Upper lobe of left lung (tissue), 6 donors: Measurements from ENCODE around the gene CPSF6. TPM values are rescaled to one million over a fixed set of nuclear protein-coding genes. Genes with fewer than 3 reads are reported as not detected.
"Not testable (repeated sequence)": the region's sequence is repeated elsewhere in the genome, so short reads cannot be mapped to it uniquely, and the experiment has no call there.

Source experiments
- ATAC-seq, 2 donors: fragments of 200-7000 bp; cut with Tn5 transposase; one replicate each; pipeline ENCODE4 v1.9.1; 2022; ENCODE audit warnings: mild to moderate bottlenecking in 2 of 2, moderate library complexity in 2 of 2; ENCODE audit not compliant: low FRiP score in 2 of 2
- DNase-seq, 2 donors: peaks; one replicate each; pipeline ENCODE4 v3.0.0-alpha.2; 2019 to 2020
- H3K27ac ChIP-seq, 4 donors: fragments of 200-600 bp; sonication (generic); one replicate each; pipeline ENCODE4 v1.5.1; 2016 to 2019
- H3K27me3 ChIP-seq, 4 donors: fragments of 200-600 bp; sonication (generic); one replicate each; pipeline ENCODE4 v1.5.1; 2017 to 2019
- H3K36me3 ChIP-seq, 4 donors: fragments of 200-600 bp; sonication (generic); one replicate each; pipeline ENCODE4 v1.5.1; 2016 to 2019
- H3K4me1 ChIP-seq, 4 donors: fragments of 200-600 bp; sonication (generic); one replicate each; pipeline ENCODE4 v1.5.1; 2018 to 2019
- H3K4me3 ChIP-seq, 4 donors: fragments of 200-600 bp; sonication (generic); one replicate each; pipeline ENCODE4 v1.5.1; 2017 to 2019; ENCODE audit warnings: mild to moderate bottlenecking in 2 of 4, moderate library complexity in 1 of 4
- H3K9me3 ChIP-seq, 4 donors: fragments of 200-600 bp; sonication (generic); one replicate each; pipeline ENCODE4 v1.5.1; 2018 to 2019
- EP300 ChIP-seq, 4 donors: sonication (generic); formaldehyde crosslinking; IDR thresholded peaks; one replicate each; pipeline ENCODE4 v1.5.1; 2017; ENCODE audit warnings: antibody characterized with exemption in 4 of 4, control low read depth in 2 of 4
- POLR2A ChIP-seq, 4 donors: fragments of 450-650 bp; IDR thresholded peaks; one replicate each; pipeline ENCODE4 v1.5.1; 2016 to 2017; ENCODE audit warnings: antibody characterized with exemption in 4 of 4, mild to moderate bottlenecking in 2 of 4
- POLR2AphosphoS5 ChIP-seq, 2 donors: sonication (generic); formaldehyde crosslinking; IDR thresholded peaks; one replicate each; pipeline ENCODE4 v1.5.1; 2017; ENCODE audit warnings: antibody characterized with exemption in 2 of 2
- WGBS, 2 donors: methylation state at CpG; one replicate each; pipeline ENCODE4 v1.1.5; 2017 to 2018; 5-methylcytosine and 5-hydroxymethylcytosine counted together
- total RNA-seq, 6 donors: library from RNA; depleted of rRNA in 4 of 6; stranded (reverse); fragments of >200 nt in 4 of 6; gene quantifications; one replicate each; pipeline versions ENCODE4 v1.1.0 to v1.2.1, GENCODE V29; 2016 to 2021
- TF ChIP-seq, protein P1 (sequence below), 6 experiments: fragments of 450-650 bp in 4 of 6; fragments of 200-600 bp in 2 of 6; sonication (generic) in 2 of 6; IDR thresholded peaks; one replicate each; pipeline ENCODE4 v1.5.1; 2016 to 2019; ENCODE audit warnings: antibody characterized with exemption in 6 of 6
- donor health status: DM: no; HTN: no; CAD: no; lungs with moderate emphysema.
- donor health status: DM: no; HTN: yes; CAD: no; lungs with severe emphysema.

CPSF6 gene
- total RNA-seq, 6 donors from 2014 or later = 22.9 to 57.1 (median 48.2) TPM

DNA sequence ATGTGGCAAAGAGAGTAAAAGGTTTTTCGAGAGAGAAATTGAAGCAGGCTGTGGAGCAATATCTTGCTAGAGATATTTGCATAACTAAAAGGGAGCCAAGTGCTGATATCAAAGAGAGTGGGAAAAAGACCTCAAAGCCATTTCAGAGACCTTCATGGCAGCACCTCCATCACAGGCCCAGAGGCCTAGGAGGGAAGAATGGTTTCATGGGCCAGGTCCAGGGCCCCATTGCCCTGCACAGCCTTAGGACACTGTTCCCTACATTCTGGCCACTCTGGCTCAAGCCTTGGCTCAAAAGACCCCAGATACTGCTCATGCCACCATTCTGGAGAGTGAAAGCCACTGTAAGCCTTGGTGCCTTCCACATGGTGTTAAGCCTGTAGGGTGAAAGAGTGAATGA, 58.8 kb downstream of the CPSF6 start:
- TF ChIP-seq POLR2A (IDR thresholded peaks at IDR 0.05) (no peak), POLR2AphosphoS5 (IDR thresholded peaks at IDR 0.05) (no peak), EP300 (IDR thresholded peaks at IDR 0.05) (no peak)
- TF ChIP-seq, protein P1, sequence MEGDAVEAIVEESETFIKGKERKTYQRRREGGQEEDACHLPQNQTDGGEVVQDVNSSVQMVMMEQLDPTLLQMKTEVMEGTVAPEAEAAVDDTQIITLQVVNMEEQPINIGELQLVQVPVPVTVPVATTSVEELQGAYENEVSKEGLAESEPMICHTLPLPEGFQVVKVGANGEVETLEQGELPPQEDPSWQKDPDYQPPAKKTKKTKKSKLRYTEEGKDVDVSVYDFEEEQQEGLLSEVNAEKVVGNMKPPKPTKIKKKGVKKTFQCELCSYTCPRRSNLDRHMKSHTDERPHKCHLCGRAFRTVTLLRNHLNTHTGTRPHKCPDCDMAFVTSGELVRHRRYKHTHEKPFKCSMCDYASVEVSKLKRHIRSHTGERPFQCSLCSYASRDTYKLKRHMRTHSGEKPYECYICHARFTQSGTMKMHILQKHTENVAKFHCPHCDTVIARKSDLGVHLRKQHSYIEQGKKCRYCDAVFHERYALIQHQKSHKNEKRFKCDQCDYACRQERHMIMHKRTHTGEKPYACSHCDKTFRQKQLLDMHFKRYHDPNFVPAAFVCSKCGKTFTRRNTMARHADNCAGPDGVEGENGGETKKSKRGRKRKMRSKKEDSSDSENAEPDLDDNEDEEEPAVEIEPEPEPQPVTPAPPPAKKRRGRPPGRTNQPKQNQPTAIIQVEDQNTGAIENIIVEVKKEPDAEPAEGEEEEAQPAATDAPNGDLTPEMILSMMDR (IDR thresholded peaks at IDR 0.05) = no peak
- 88 to 93% methylated on average over 1 of the region's 1 CpG for WGBS, 2 donors
- no peak for ATAC-seq

DNA sequence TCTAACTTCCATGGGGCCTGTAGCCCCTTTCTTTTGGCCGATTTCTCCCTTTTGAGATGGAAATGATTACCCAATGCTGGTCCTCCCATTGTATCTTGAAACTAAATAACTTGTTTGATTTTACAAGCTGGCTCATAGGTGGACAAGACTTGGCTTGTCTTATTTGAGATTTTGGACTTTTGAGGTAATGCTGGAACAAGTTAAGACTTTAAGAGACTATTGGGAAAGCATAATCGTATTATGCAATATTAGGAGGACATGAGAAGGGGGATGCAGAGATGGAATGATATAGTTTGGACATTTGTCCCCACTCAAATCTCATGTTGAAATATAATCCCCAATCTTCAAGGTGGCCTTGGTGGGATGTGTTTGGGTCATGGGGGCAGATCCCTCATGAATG, 59.6 kb downstream of the CPSF6 start:
- no peaks in the 10 kb centered on the region for H3K4me1 ChIP-seq
- DNase-seq (no peak), ATAC-seq (no peak)
- WGBS, 2 donors = 85 to 92% methylated on average over 2 of the region's 2 CpGs
- no peaks in the 10 kb centered on the region for H3K27me3 ChIP-seq
- H3K4me3 ChIP-seq = no peak overlapping the region
- TF ChIP-seq, protein P1 (IDR thresholded peaks at IDR 0.05) = no peak
- no peak for TF ChIP-seq EP300 (IDR thresholded peaks at IDR 0.05)
- TF ChIP-seq POLR2AphosphoS5 (IDR thresholded peaks at IDR 0.05) = no peak
- no peak for TF ChIP-seq POLR2A (IDR thresholded peaks at IDR 0.05)
- no peaks in the 10 kb centered on the region for H3K9me3 ChIP-seq
- H3K27ac ChIP-seq = no peak overlapping the region
- H3K36me3 ChIP-seq = no peaks in the 10 kb centered on the region

More for the DNA sequence above, 58.8 kb downstream of the CPSF6 start:
- no peaks in the 10 kb centered on the region for H3K9me3 ChIP-seq
- H3K27ac ChIP-seq = no peak overlapping the region
- H3K36me3 ChIP-seq = no peaks in the 10 kb centered on the region
- H3K27me3 ChIP-seq = no peaks in the 10 kb centered on the region
- no peaks in the 10 kb centered on the region for H3K4me1 ChIP-seq
- DNase-seq = no peak
- H3K4me3 ChIP-seq = no peak overlapping the region

DNA sequence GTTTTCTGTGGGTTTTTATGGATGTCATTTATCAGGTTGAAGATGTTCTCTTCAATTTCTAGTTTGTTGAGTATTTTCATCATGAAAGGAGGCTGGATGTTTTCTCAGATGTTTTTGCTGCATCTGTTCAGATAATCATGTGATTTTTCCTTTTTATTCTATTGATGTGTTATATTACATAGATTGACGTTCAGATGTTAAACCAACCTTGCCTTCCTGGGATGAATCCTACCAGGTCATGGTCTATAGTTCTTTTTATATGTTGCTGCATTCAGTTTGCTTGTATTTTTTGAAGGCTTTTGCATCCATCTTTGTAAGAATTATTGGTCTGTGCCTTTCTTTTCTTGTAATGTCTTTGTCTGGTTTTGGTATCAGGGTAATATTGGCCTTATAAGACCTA, 64.9 kb downstream of the CPSF6 start:
- peaks cover 0 to 8% (median 0%) of the 10 kb centered on the region in 4 donors for H3K9me3 ChIP-seq
- H3K4me1 ChIP-seq = no peaks in the 10 kb centered on the region
- H3K27ac ChIP-seq = no peak overlapping the region
- no peak for ATAC-seq
- DNase-seq = no peak
- H3K36me3 ChIP-seq = no peaks in the 10 kb centered on the region
- 95 to 100% methylated on average over 1 of the region's 1 CpG for WGBS, 2 donors
- TF ChIP-seq EP300 (IDR thresholded peaks at IDR 0.05) (no peak), POLR2A (IDR thresholded peaks at IDR 0.05) (no peak), POLR2AphosphoS5 (IDR thresholded peaks at IDR 0.05) (no peak)
- TF ChIP-seq, protein P1 (IDR thresholded peaks at IDR 0.05) = no peak
- no peak overlapping the region for H3K4me3 ChIP-seq
- no peaks in the 10 kb centered on the region for H3K27me3 ChIP-seq

DNA sequence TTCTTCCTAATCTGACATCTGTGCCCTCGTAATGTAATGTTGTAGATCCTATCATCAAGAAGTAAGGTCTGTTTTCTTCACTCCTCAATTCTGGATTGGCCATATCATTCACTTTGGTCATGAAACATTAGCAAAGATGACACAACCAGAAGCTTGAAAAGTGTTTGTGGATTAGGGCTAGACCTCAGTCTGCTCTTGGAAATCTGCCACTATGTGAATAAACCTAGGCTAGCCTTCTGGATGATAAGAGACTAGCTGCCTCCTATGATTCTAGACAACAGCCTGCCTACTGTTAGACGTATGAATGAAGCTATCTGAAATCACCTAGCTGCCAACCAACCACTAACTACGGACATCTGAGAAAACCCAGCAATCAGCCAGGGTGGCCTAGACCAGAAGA, 70.1 kb downstream of the CPSF6 start:
- H3K36me3 ChIP-seq = no peaks in the 10 kb centered on the region
- no peaks in the 10 kb centered on the region for H3K27me3 ChIP-seq

DNA sequence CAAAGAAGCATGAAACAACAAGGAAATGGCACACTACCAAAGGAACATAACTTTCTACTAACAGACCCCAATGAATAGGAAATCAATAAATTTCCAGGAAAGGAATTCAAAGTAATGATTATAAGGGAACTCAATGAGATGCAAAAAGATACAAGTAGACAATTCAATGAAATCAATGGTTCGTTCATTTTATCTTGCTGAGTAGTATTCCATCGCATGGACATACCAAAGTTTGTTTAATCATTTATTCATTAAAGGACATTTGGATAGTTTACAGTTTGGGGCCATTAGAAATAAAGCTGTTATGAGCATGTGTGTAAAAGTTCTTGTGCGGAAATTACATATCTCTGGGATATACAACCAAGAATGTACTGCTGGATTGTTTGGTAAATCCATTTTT, 73.8 kb downstream of the CPSF6 start:
- Histone ChIP-seq H3K27ac (no peak overlapping the region), H3K27me3 (no peaks in the 10 kb centered on the region), H3K4me1 (no peaks in the 10 kb centered on the region), H3K4me3 (no peak overlapping the region), H3K36me3 (no peaks in the 10 kb centered on the region), H3K9me3 (no peaks in the 10 kb centered on the region)
- ATAC-seq (no peak), DNase-seq (no peak)
- WGBS, 2 donors = 80 to 95% methylated on average over 3 of the region's 3 CpGs
- TF ChIP-seq, protein P1 (IDR thresholded peaks at IDR 0.05) = no peak
- TF ChIP-seq EP300 (IDR thresholded peaks at IDR 0.05) (no peak), POLR2A (IDR thresholded peaks at IDR 0.05) (no peak), POLR2AphosphoS5 (IDR thresholded peaks at IDR 0.05) (no peak)

More for the DNA sequence above, 70.1 kb downstream of the CPSF6 start:
- ATAC-seq (no peak), DNase-seq (no peak)
- Histone ChIP-seq H3K4me3 (no peak overlapping the region), H3K4me1 (no peaks in the 10 kb centered on the region), H3K9me3 (peaks cover 0 to 3% (median 0%) of the 10 kb centered on the region in 4 donors), H3K27ac (no peak overlapping the region)
- no peak for TF ChIP-seq EP300 (IDR thresholded peaks at IDR 0.05)
- no peak for TF ChIP-seq POLR2A (IDR thresholded peaks at IDR 0.05)
- TF ChIP-seq POLR2AphosphoS5 (IDR thresholded peaks at IDR 0.05) = no peak
- TF ChIP-seq, protein P1 (IDR thresholded peaks at IDR 0.05) = no peak
- WGBS, 2 donors = 85 to 87% methylated on average over 2 to 3 of the region's 3 CpGs

DNA sequence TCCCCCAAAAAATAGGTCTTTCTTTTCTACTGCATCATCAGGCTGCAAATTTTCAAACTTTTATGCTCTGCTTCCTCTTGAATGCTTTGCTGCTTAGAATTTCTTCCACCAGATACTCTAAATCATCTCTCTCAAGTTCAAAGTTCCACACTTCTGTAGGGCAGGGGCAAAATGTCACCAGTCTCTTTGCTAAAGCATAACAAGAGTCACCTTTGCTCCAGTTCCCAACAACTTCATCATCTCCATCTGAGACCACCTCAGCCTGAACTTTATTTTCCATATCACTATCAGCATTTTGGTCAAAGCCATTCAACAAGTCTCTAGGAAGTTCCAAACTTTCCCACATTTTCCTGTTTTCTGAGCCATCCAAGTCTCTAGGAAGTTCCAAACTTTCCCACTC, 77.4 kb downstream of the CPSF6 start:
- H3K4me1 ChIP-seq, DNase-seq, H3K9me3 ChIP-seq, H3K4me3 ChIP-seq, H3K36me3 ChIP-seq, H3K27ac ChIP-seq, ATAC-seq, H3K27me3 ChIP-seq: not testable (repeated sequence)

DNA sequence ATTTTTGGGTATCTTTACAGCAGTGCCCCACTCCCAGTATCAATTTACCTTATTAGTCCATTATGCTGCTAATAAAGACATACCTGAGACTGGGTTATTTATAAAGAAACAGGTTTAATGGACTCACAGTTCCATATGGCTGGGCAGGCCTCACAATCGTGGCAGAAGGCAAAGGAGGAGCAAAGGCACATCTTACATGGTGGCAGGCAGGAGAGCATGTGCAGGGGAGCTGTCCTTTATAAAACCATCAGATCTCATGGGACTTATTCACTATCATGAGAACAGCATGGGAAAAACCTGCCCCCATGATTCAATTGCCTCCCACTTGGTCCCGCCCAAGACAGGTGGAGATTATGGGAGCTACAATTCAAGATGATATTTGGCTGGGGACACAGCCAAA, 77.9 kb downstream of the CPSF6 start:
- H3K4me1 ChIP-seq, H3K36me3 ChIP-seq, H3K27me3 ChIP-seq, ATAC-seq, H3K27ac ChIP-seq, H3K9me3 ChIP-seq, DNase-seq, H3K4me3 ChIP-seq: not testable (repeated sequence)
- WGBS, 2 donors = 77 to 97% methylated on average over 2 of the region's 2 CpGs
